GM18499 (cell line): ENCODE measurements around the gene FAM241B.

Experiments used
- ATAC-seq: cut with Tn5 transposase; IDR thresholded peaks from one replicate; pipeline ENCODE4 v1.9.1; 2021; ENCODE audit warnings: moderate number of reproducible peaks; ENCODE audit not compliant: insufficient read depth, unreplicated experiment

The FAM241B gene

GRCh38 chr10:69647126-69647525 lies 17.1 kb downstream of the FAM241B start:
- no peak for ATAC-seq

GRCh38 chr10:69647819-69648218 lies 17.8 kb downstream of the FAM241B start:
- no peak for ATAC-seq

GRCh38 chr10:69648461-69648860 lies 18.4 kb downstream of the FAM241B start:
- no peak for ATAC-seq

- ATAC-seq: no peak
These were observed 19.9 kb downstream of the FAM241B start for GRCh38 chr10:69649786-69650550.

GRCh38 chr10:69650589-69651261 lies 20.7 kb downstream of the FAM241B start:
- no peak for ATAC-seq

- ATAC-seq: no peak
These were observed 21.3 kb downstream of the FAM241B start for GRCh38 chr10:69651362-69651761.

- no peak for ATAC-seq
These were observed 22.2 kb downstream of the FAM241B start for GRCh38 chr10:69652111-69652856.

- no peak for ATAC-seq
These were observed 22.8 kb downstream of the FAM241B start for GRCh38 chr10:69652857-69653199.

GRCh38 chr10:69653561-69653960 lies 23.5 kb downstream of the FAM241B start:
- no peak for ATAC-seq

GRCh38 chr10:69655124-69655867 lies 25.2 kb downstream of the FAM241B start:
- no peak for ATAC-seq

GRCh38 chr10:69655868-69656555 lies 26.0 kb downstream of the FAM241B start:
- ATAC-seq: no peak

- ATAC-seq: no peak
These were observed 26.8 kb downstream of the FAM241B start for GRCh38 chr10:69656742-69657269.

GRCh38 chr10:69657430-69657829 lies 27.4 kb downstream of the FAM241B start:
- ATAC-seq: no peak

- ATAC-seq: no peak
These were observed 27.8 kb downstream of the FAM241B start for GRCh38 chr10:69657866-69658265.

GRCh38 chr10:69659241-69660038 lies 29.4 kb downstream of the FAM241B start:
- no peak for ATAC-seq

- no peak for ATAC-seq
These were observed 30.2 kb downstream of the FAM241B start for GRCh38 chr10:69660296-69660695.

- ATAC-seq: no peak
These were observed 31.5 kb downstream of the FAM241B start for GRCh38 chr10:69661414-69662172.

GRCh38 chr10:69662173-69662877 lies 32.3 kb downstream of the FAM241B start:
- no peak for ATAC-seq
